GM19099 (cell line): Measurements from ENCODE around the gene YOD1.

Source experiments
- POLR2A ChIP-seq: IDR thresholded peaks from 3 replicates; pipeline ENCODE4 v1.6.1; 2011; ENCODE audit warnings: low read depth; ENCODE audit not compliant: insufficient read length; ENCODE audit errors: extremely low read depth

Gene YOD1

DNA sequence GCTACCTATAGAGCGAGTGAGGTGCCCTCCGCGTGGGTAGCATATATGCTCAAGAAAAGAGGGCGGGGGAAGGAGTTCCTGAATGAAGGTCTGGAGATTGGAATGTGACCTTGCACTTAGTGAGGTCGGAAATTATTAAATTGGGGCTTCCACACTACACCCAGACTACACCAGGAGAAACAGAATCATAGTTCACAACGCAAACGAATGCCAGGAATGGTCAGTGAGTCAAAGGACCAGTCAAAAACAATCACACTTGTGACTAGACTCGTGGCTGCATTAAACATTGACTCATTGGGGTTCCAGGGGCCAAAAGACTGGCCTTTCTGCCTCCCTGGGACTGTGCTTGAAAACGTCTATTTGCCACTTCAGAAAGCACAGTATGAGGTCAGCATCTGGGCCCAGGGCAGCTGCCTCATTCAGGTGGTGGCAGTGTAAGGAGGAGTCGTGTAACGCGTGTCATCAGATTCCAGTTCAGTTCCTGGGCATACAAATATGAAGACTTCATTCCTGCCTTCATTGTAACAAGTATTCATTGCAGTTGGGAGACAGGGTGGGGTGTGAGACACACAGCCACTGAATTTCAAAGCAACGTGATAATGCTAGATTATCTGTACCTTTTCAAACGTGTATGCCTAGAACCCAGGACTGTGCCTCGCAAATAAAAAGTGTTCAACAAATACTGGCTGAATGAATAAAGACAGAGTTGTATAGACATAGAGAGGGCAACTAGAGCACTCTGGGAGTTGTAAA lies at the start of gene YOD1:
Gene YOD1, minus strand, starts transcription at position 18 of the 753 bp plus-strand sequence. CDS start 178 bp downstream, outside the sequence.
- TF ChIP-seq POLR2A = no peak

DNA sequence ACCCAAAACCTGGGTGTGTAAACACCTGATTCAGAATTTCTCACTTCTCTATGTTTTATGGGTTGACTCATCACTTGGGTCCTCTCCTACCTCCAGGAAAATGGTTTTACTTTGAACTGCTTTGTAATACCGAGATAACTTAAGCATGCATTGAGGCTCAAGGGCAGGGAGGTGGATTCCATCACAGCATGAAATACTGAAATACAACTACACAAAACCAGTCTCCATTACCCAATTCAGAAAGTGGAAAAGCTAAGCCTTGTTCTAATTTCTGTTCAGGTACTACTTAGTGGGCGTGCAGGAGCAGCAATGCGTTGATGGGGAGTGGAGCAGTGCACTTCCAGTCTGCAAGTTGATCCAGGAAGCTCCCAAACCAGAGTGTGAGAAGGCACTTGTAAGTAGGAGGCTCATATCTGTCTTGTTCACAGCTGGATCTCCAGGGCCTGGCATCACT lies 46.9 kb upstream of the YOD1 start:
- TF ChIP-seq POLR2A = no peak

DNA sequence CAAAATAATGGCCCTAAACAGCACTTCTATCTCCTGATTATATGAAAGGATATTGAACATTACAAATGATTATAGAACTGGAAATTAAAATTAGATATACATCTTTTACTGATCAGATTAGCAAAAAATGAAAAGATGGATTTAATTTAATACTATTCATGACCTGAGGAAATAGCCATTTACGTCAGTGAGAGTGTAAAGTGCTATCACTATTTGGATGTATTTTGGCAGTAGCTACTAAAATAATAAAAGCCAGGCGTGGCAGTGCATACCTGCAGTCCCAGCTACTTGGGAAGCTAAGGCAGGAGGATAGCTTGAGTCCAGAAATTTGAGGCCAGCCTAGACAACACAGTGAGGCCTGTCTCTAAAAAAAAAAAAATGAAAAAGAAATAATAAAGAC lies 42.9 kb upstream of the YOD1 start:
- TF ChIP-seq POLR2A = no peak

DNA sequence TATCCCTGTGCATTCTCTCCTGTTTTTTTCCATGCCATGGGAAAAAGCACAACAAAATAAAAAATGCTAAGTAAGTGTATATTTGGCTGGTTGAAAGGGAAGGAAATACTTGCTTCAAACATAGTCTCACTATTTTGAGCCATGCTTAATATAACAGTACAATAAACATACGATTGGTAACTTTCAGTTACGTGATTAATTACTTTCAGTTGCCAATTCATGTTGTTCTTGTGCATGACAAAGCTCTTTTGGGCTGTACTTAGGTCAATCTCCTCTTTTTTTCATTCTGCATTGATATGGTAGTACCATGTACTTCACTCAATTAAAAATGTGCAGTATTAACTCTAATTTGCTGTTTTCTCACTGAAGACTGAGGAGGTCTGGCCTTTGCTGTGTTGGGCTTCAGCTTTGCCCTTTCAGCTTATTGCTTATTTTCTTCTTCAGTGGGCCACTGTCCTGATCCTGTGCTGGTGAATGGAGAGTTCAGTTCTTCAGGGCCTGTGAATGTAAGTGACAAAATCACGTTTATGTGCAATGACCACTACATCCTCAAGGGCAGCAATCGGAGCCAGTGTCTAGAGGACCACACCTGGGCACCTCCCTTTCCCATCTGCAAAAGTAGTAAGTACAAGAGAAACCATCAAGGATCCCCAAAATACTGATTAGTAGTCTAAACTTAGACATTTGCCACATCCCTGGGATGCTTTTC lies 40.3 kb upstream of the YOD1 start:
- TF ChIP-seq POLR2A = no peak

DNA sequence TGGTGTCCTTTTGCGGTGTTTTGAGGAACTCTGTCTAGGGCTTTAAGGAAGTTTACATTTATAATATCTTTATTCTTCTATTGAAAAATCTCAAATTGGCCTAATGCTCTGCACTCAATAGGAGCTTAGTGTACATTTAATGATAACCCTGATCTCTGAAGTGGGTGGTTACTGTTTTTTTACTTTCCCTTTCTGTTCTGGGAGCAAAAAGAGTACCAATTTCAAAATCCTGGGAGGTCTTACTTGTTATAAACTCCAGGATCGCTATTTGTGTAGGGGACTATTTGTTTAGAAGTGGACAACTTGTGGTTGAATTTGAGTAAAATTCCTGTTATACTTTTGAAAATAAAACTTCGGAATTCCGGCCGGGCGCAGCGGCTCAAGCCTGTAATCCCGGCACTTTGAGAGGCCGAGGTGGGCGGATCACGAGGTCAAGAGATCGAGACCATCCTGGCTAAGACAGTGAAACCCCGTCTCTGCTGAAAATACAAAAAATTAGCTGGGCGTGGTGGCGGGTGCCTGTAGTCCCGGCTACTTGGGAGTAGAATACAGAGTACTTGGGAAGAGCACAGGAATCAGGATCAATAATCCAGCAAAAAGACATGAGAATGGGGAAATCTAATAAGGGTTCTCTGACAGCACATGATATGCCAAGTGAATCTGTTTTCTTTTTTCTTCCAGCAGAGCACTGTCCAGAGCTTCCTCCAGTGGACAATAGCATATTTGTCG lies 38.8 kb upstream of the YOD1 start:
- no peak for TF ChIP-seq POLR2A

DNA sequence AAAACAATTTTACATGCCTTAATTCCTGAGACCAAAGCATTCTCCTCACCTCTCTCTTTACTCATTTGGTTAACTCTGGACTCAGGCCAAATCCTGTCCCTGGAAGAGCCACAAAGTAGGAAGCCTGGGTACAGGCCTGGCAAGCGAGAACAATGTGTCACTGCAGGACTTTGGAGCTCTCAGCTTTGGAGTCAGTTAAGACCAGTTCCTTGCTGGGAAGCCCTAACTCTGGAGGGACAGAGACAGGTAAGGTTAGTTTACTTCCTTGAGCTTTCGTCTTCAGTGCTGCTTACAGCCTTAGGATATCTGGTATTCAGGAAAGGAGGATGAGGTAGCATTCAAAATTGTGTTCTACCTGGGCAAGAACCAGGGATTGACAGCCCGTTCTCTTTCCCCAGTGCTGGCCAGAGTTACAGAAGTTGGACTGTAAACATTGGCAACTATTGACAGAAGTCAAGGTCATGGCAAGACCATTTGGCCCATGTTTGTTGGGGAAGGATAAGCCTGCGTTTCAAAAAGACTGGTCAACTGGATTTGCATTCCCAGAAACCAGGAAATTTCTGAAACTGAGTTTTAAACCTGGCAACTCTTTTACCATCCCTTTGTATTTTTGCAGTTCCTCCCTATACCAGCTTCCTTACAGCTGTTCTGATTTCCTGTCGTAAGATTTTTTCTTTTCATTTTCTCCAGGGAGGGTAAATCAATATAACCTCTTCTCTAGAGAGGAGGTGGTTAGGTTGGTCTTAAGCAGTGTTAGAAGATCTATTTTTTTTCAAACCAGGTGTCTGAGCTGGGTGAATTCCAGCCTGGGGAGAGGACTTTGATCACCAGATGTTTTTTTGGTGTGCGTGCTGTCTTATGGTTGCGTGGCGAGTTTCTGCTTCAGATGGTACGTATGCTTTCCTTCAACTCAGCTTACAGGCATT lies 38.0 kb upstream of the YOD1 start, which contains the start of gene C4BPB:
Gene C4BPB, plus strand, starts transcription at position 160 of the 926 bp plus-strand sequence. Its CDS starts 672 bp downstream, at position 832.
- TF ChIP-seq POLR2A = no peak

DNA sequence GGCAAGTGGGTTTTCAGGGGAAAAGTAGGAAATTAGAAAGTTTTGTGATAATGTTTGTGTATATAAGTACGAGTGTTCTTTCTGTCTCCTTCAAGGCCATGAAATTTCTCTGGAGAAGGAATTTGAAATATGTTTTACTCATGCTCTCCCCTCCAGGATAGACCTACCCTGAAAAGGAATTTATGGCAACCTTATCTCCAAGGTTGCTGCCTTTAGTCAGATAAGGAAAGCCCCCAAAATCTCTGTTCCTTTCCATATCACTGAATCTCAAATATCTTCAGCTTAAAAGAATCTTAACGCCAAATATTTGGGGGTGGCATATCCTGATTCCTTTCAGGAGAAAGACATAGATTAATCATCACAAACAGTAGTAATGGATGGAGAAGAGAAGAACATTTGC lies 37.2 kb upstream of the YOD1 start:
- no peak for TF ChIP-seq POLR2A

DNA sequence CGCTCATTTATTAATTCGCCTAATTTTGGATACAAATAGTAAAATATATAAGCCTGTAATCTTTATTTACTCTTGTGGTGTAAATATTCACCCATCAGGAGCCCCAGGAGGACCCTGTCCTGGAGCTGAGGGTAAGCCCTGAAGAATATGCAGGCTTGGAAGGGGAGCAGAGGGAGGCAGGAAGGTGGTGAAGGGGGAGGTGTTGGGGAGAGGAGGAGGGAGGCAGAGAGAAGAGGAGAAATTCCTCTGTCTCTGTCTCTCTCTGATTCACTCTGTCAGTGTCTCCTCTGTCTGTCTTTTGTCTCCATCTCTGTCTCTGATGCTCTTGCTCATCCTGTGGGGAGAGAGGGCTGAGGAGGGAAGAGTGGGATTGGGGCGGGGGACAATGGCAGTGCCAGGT lies 34.9 kb upstream of the YOD1 start:
- TF ChIP-seq POLR2A = no peak

DNA sequence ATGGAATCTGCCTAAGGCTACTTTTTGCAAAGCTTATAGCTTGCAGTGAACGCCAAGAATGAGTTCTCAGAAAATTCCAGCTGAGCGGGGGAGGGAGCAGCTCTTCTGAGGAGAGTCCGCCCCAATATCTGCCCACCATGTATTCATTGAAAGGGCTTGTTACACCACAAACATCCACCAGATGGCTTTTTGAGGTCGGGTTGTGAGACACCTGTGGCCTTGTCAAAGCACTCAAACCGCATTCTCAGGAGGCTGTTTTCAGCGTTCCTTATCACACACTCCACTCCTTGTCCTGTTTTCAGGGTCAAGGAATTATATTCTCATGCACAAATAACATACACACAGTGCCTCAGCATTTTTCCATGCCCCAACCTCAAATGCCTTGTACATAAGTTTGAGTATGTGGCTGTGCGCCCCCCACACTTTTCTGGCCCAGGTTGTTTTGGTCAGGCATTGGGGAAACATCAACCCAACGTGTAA lies 33.7 kb upstream of the YOD1 start:
- no peak for TF ChIP-seq POLR2A

DNA sequence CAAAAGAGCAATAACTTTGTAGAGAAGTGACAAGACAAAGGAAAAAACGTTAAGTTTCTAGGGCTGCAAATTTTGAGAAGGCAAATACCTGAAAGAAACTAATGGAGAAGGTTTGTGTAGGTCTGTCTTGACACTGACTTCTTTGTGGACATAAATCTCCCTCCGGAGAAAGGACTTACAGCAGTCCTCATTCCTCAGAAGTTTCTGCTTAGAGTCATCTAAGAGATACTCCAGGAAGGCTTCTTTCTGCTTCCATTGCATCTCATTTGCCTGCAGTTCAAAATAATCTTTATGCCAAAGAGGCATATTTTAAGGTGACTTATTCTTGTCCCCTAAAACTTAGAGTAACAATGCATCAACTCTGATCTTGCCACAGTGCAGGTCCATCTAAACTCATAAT lies 33.2 kb upstream of the YOD1 start:
- TF ChIP-seq POLR2A = no peak

DNA sequence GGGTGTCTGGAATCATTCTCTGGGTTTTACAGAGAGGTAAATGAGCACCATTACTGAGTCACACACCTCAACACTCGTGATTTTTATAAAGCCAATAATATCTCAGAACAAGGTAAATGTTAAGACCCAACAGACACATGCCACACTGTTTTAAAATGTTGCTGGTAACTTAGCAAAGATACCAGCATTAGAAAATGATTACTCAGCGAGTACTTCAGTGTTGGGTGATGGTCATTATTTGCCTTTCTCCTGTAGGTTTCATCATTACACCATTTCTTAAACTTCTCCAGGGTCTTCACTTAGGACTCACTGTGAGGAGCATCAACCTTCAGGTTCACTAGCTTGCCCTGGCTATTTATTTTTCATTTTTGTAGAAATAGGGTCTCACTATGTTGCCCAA lies 30.8 kb upstream of the YOD1 start:
- no peak for TF ChIP-seq POLR2A

DNA sequence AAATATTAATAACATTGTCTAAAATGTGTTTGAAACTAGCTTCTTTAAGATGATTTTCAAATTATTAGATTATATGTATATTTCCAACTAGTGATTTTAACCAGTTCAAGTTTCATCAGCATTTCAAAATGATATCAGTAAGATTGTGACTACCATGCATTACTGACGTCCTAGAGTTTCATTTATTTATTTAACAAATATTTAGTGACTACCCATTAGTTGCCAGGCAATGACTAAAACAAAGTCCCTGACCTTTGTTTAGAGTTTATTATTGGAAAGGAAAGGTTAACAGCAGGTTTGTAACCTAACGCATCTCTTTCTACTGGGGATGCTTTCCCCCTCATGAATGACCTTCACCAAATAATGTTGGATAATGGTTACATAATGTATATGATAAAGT lies 30.1 kb upstream of the YOD1 start:
- TF ChIP-seq POLR2A = no peak

DNA sequence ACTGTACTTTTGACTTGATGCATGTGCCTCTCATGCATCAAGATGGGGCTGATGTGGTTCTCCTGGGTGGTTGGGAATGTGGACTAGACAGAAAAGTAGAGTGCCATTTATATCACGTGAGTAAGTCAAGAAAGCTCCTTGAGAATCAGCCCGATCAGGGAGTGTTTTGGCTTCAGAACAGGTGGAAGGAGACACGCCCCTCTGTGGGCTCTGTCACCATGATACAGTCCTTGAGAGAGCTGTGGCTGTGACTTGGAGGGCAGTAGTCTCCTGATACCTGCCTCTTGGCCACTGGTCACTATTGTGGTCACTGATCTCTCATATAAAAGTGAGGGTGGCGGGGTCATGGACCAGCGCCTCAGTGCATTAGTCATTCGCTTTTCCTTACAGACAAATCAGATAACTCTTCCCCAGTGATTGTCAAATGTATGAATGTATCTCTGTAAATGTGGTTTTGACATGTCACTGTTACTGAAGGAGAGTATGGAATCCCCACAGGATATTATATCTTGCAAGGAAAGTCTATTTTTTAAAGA lies 28.8 kb upstream of the YOD1 start:
- no peak for TF ChIP-seq POLR2A

DNA sequence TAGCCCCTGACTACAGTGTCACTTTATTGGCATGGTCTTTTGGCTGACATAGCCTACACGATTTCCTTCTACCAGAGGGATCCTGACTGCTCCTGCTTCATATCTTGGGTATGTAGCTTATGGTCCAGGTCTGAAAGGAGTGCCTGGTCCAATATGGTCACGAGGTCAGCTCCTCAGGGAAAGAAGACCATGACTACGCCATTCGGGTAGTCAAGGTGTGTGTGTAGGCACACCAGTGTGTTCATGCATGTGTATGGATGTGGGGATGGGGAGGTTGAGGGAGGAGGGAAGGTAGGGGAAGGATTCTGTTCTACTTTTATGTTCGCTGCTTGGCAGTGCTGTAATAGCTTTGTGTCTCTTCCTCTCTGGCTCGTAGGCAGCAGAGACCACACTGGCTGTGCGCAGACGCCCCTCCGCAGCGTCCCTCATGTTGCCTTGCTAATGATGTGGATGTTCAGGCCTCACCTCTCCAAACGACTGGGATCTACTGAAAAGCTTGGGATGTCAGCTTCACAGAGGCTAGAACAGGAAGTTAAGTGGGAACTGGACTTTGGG lies 27.6 kb upstream of the YOD1 start:
- no peak for TF ChIP-seq POLR2A
